ENCODE results near the gene ALK. TPM values are rescaled to one million over a fixed set of nuclear protein-coding genes. Genes with fewer than 3 reads are reported as not detected.

Gene ALK
- total and polyA plus RNA-seq, 2 donors (not counting 1 experiment from before 2014, with no cell fraction given): not detected

GRCh38 chr2:29368659-29369040 lies 552.7 kb downstream of the ALK start:
- WGBS (ENCODE audit: insufficient coverage): 82% methylated on average over 3 of the region's 3 CpGs
- ChIA-PET POLR2A (no interaction called here), CTCF (no interaction called here)
- TF ChIP-seq CTCF (IDR thresholded peaks at IDR 0.05) (no peak), EZH2 (IDR thresholded peaks at IDR 0.05; ENCODE audit: borderline replicate concordance, insufficient read depth, low read depth, low read length, poor library complexity, severe bottlenecking) (no peak)
- no peak for DNase-seq
- Histone ChIP-seq H3K4me3 (ENCODE audit: control extremely low read depth in 1 of 5, extremely low read depth in 1 of 5, insufficient read depth in 1 of 5, low read depth in 2 of 5, low read length in 4 of 5) (no peak overlapping the region), H3K36me3 (replicated peaks in 1 of 2; ENCODE audit: control extremely low read depth in 1 of 2, control insufficient read depth in 1 of 2, extremely low read depth in 1 of 2, insufficient read depth in 2 of 2, low read length in 1 of 2) (no peaks in the 10 kb centered on the region), H3K9ac (ENCODE audit: low read length) (no peak overlapping the region), H3K79me2 (ENCODE audit: control insufficient read depth, insufficient read depth, low read length) (no peaks in the 10 kb centered on the region), H3K27ac (ENCODE audit: low read length in 2 of 2) (no peak overlapping the region), H2AFZ (ENCODE audit: insufficient read depth, low read depth, low read length, poor library complexity, severe bottlenecking) (no peak overlapping the region), H3K9me3 (ENCODE audit: control extremely low read depth in 1 of 3, control insufficient read depth in 2 of 3, insufficient read depth in 1 of 3, low read length in 2 of 3) (peaks cover 0 to 3% (median 0%) of the 10 kb centered on the region in 3 donors), H3K27me3 (replicated peaks in 1 of 4; ENCODE audit: control extremely low read depth in 1 of 4, control insufficient read depth in 3 of 4, insufficient read depth in 4 of 4, low read length in 3 of 4) (no peaks in the 10 kb centered on the region), H3K4me2 (replicated peaks; ENCODE audit: low read depth, low read length, poor library complexity, severe bottlenecking) (no peak overlapping the region), H4K20me1 (ENCODE audit: control insufficient read depth, insufficient read depth, low read length, poor library complexity, severe bottlenecking) (no peaks in the 10 kb centered on the region), H3K4me1 (ENCODE audit: control insufficient read depth in 2 of 2, insufficient read depth in 2 of 2, low read length in 2 of 2) (no peaks in the 10 kb centered on the region)
- H3K27me3 Mint-ChIP-seq: peaks cover 21% of the 10 kb centered on the region
- H3K9me3 Mint-ChIP-seq (ENCODE audit: insufficient read depth): no peaks in the 10 kb centered on the region
- intact Hi-C loops (cut with micrococcal nuclease): no loop called here
- no peak for ATAC-seq (ENCODE audit: low read depth)
- H3K27ac Mint-ChIP-seq: no peak overlapping the region
- H3K4me1 Mint-ChIP-seq: no peaks in the 10 kb centered on the region
- no peak overlapping the region for H3K4me3 Mint-ChIP-seq

- no peaks in the 10 kb centered on the region for H3K4me1 Mint-ChIP-seq
- TF ChIP-seq CTCF (IDR thresholded peaks at IDR 0.05) (no peak), EZH2 (IDR thresholded peaks at IDR 0.05; ENCODE audit: borderline replicate concordance, insufficient read depth, low read depth, low read length, poor library complexity, severe bottlenecking) (no peak)
- H3K4me3 Mint-ChIP-seq: no peak overlapping the region
- Histone ChIP-seq H3K4me3 (ENCODE audit: control extremely low read depth in 1 of 5, extremely low read depth in 1 of 5, insufficient read depth in 1 of 5, low read depth in 2 of 5, low read length in 4 of 5) (no peak overlapping the region), H2AFZ (ENCODE audit: insufficient read depth, low read depth, low read length, poor library complexity, severe bottlenecking) (no peak overlapping the region), H3K9ac (ENCODE audit: low read length) (no peak overlapping the region), H3K9me3 (ENCODE audit: control extremely low read depth in 1 of 3, control insufficient read depth in 2 of 3, insufficient read depth in 1 of 3, low read length in 2 of 3) (peaks cover 0 to 3% (median 0%) of the 10 kb centered on the region in 3 donors), H4K20me1 (ENCODE audit: control insufficient read depth, insufficient read depth, low read length, poor library complexity, severe bottlenecking) (no peaks in the 10 kb centered on the region), H3K27ac (ENCODE audit: low read length in 2 of 2) (no peak overlapping the region), H3K4me1 (ENCODE audit: control insufficient read depth in 2 of 2, insufficient read depth in 2 of 2, low read length in 2 of 2) (no peaks in the 10 kb centered on the region), H3K79me2 (ENCODE audit: control insufficient read depth, insufficient read depth, low read length) (no peaks in the 10 kb centered on the region), H3K4me2 (replicated peaks; ENCODE audit: low read depth, low read length, poor library complexity, severe bottlenecking) (no peak overlapping the region), H3K27me3 (replicated peaks in 1 of 4; ENCODE audit: control extremely low read depth in 1 of 4, control insufficient read depth in 3 of 4, insufficient read depth in 4 of 4, low read length in 3 of 4) (no peaks in the 10 kb centered on the region), H3K36me3 (replicated peaks in 1 of 2; ENCODE audit: control extremely low read depth in 1 of 2, control insufficient read depth in 1 of 2, extremely low read depth in 1 of 2, insufficient read depth in 2 of 2, low read length in 1 of 2) (no peaks in the 10 kb centered on the region)
- ATAC-seq (ENCODE audit: low read depth) (no peak), DNase-seq (no peak)
- H3K27me3 Mint-ChIP-seq: peaks cover 21% of the 10 kb centered on the region
- intact Hi-C loops (cut with micrococcal nuclease): no loop called here
- ChIA-PET POLR2A (no interaction called here), CTCF (no interaction called here)
- no peak overlapping the region for H3K27ac Mint-ChIP-seq
- WGBS (ENCODE audit: insufficient coverage): 80% methylated on average over 1 of the region's 3 CpGs
- H3K9me3 Mint-ChIP-seq (ENCODE audit: insufficient read depth): no peaks in the 10 kb centered on the region
Measured at GRCh38 chr2:29367986-29368658, 553.3 kb downstream of the ALK start.
